ENCODE measurements around the gene TRAF6. TPM values are rescaled to one million over a fixed set of nuclear protein-coding genes. Genes with fewer than 3 reads are reported as not detected.

TRAF6 gene
- total and polyA plus RNA-seq, 2 of the 13 experiments (the other 11 are each of a cell fraction or from before 2014, with no cell fraction given) = 3.3 to 5.9 TPM

DNA sequence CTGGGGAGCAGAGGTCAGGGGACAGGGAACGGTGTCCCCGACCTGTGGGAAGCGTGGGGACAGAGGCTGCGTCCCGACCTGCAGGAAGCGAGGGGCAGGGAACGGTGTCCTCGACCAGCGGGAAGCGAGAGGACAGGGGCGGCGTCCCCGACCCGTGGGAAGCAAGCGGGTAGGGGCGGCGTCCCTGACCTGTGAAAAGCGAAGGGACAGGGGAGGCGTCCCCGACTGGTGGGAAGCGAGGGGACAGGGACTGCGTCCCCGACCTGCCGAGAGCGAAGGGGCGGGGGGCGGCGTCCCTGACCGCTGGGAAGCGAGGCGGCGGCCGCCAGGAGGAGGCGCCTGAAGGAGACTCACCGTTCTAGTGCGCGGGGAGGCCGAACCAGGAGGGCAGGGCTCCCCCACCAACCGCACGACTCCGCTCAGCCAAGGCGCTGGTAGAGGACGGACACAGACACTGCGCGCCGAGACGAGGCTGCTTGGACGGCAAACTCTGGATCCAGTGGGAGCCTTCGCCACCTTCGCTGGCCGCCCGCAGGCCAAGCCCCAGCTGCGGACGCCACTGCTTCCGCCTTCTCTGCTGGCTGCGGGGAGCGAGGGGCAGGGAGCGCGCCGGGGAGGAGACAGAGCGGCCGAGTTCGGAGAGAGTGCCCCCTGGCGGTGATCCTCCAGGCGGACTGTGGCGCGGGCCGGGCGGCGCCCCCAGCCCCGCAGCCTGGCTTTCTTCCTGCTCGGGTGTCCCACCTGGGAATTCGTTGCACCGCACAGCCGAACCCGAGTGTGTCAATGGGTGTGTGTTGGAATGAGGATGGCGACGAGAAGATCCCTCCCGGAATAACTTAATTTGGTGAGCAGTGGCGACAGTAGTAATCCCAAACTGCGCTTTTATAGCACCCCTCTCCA is at the start of gene TRAF6 (continued):
- peak; percentile 92 for TF ChIP-seq ZNF142 (CRISPR knock-in tag; IDR thresholded peaks at IDR 0.05)
- no peak for TF ChIP-seq CHD2 (IDR thresholded peaks at IDR 0.05; ENCODE audit: low read depth, low read length)
- TF ChIP-seq TCF7 (IDR thresholded peaks at IDR 0.05; ENCODE audit: low read depth) = no peak
- TF ChIP-seq ZC3H4 (CRISPR knock-in tag; IDR thresholded peaks at IDR 0.05; ENCODE audit: borderline replicate concordance) = no peak
- peak; percentile 63; the same call in 1 of the 2 replicates for TF ChIP-seq ZNF451 (CRISPR knock-in tag; IDR thresholded peaks at IDR 0.05)
- 0 out of 2 replicates have a peak, but pooled peaks have one; percentile 30 for TF ChIP-seq RFX5 (IDR thresholded peaks at IDR 0.05; ENCODE audit: low read depth, low read length)
- TF ChIP-seq JUN (CRISPR knock-in tag; IDR thresholded peaks at IDR 0.05) = 0 out of 2 replicates have a peak, but pooled peaks have one; percentile 24
- TF ChIP-seq EHMT2 (IDR thresholded peaks at IDR 0.05; ENCODE audit: borderline replicate concordance, low read depth, low read length) = no peak
- TF ChIP-seq, protein P1, sequence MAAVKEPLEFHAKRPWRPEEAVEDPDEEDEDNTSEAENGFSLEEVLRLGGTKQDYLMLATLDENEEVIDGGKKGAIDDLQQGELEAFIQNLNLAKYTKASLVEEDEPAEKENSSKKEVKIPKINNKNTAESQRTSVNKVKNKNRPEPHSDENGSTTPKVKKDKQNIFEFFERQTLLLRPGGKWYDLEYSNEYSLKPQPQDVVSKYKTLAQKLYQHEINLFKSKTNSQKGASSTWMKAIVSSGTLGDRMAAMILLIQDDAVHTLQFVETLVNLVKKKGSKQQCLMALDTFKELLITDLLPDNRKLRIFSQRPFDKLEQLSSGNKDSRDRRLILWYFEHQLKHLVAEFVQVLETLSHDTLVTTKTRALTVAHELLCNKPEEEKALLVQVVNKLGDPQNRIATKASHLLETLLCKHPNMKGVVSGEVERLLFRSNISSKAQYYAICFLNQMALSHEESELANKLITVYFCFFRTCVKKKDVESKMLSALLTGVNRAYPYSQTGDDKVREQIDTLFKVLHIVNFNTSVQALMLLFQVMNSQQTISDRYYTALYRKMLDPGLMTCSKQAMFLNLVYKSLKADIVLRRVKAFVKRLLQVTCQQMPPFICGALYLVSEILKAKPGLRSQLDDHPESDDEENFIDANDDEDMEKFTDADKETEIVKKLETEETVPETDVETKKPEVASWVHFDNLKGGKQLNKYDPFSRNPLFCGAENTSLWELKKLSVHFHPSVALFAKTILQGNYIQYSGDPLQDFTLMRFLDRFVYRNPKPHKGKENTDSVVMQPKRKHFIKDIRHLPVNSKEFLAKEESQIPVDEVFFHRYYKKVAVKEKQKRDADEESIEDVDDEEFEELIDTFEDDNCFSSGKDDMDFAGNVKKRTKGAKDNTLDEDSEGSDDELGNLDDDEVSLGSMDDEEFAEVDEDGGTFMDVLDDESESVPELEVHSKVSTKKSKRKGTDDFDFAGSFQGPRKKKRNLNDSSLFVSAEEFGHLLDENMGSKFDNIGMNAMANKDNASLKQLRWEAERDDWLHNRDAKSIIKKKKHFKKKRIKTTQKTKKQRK (IDR thresholded peaks at IDR 0.05; ENCODE audit: low read length) = no peak
- TF ChIP-seq PLRG1 (conservative IDR thresholded peaks at IDR 0.05) = no peak
- TF ChIP-seq ZNF546 (CRISPR knock-in tag; conservative IDR thresholded peaks at IDR 0.05) = peak; percentile 74; the same call in 1 of the 2 replicates
- 0 out of 2 replicates have a peak, but pooled peaks have one; percentile 26 for TF ChIP-seq PAX8 (CRISPR knock-in tag; IDR thresholded peaks at IDR 0.05; ENCODE audit: borderline replicate concordance)
- peak; percentile 51; the same call in 1 of the 2 replicates for TF ChIP-seq MAZ (IDR thresholded peaks at IDR 0.05; ENCODE audit: borderline replicate concordance, low read depth, low read length)
- TF ChIP-seq MAZ (CRISPR knock-in tag; IDR thresholded peaks at IDR 0.05; ENCODE audit: low read depth) = peak; percentile 98

Measured in HepG2 (cell line).